Measurements from ENCODE around the gene CEP290.
"Not testable (repeated sequence)": the region's sequence is repeated elsewhere in the genome, so short reads cannot be mapped to it uniquely, and the experiment has no call there.

CEP290 gene

DNA sequence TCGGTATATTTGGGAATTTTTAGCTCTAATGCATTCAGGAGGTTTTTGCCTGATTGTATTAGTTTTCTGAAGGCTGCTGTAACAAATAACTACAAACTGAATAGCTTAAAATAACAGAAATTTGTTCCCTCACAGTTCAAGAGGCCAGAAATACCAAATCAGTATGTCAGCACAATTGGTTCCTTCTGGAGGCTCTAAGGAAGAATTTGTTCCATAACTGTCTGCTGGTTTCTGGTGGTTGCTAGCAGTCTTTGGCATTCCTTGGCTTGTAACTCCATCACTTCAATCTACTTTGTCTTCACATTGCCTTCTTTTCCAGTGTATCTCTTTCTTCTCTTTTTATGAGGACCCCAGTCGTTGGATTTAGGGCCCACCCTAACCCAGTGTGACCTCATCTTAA lies 21.5 kb upstream of the CEP290 start:
- no peak overlapping the region for H3K4me3 ChIP-seq (ENCODE audit: low read length)
- H3K27me3 ChIP-seq (ENCODE audit: insufficient read depth, low read length), result no peaks in the 10 kb centered on the region
- H3K36me3 ChIP-seq (ENCODE audit: insufficient read depth, low read length), result peaks cover 43% of the 10 kb centered on the region
- H2AFZ ChIP-seq (ENCODE audit: low read depth, low read length), result no peak overlapping the region
- H3K9me3 ChIP-seq (ENCODE audit: low read length), result no peaks in the 10 kb centered on the region
- H3K4me1 ChIP-seq (ENCODE audit: insufficient read depth, low read length), result no peaks in the 10 kb centered on the region

DNA sequence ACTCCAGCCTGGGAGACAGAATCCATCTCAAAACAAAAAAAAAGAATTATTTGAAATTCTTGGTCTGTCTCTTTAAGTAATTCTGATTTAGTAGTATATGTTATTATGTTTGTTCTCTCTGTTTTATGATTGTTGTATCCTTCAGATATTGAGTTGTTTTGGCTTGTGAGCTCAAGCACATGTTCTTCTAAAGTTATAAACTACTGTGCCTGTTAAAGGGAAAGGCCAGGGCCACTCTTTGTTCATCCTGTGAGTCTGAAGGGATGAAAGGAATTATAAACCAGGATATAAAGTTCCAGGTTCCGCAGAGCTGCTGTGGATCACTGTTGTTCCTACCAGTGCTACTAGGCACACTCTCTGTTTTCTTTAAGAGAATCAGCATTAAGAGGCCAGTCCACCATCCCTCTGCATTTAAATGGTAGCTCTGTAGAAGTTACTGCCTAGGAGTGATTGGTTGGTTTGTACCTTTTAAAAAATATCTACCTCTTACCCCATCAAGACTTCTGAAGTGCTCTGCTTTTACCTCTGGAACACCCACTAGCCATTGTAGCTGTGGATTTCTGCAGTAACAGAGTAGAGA lies 14.3 kb upstream of the CEP290 start:
- no peaks in the 10 kb centered on the region for H3K9me3 ChIP-seq (ENCODE audit: low read length)
- no peaks in the 10 kb centered on the region for H3K27me3 ChIP-seq (ENCODE audit: insufficient read depth, low read length)
- H3K4me1 ChIP-seq (ENCODE audit: insufficient read depth, low read length), result no peaks in the 10 kb centered on the region
- peaks cover 1% of the 10 kb centered on the region for H3K36me3 ChIP-seq (ENCODE audit: insufficient read depth, low read length)
- no peak overlapping the region for H3K4me3 ChIP-seq (ENCODE audit: low read length)
- H2AFZ ChIP-seq (ENCODE audit: low read depth, low read length), result no peak overlapping the region

DNA sequence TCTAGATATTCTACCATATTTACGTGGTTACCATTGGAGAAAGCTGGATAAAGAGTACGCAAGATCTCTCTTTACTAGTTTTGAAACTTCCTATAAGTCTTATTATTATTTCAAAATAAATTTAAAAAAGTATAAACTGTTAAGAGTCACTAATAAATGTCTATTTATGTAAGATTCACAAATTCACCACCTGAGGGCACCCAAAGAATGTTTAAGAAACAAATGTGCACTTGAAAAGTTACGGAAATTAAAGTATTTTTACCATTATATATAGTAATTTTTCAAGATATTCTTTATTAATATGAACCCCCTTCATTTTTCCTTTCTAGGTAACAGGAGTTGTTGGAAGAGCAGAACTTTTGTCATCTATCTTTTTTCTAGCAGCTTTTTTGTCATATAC lies 12.1 kb upstream of the CEP290 start:
- no peak overlapping the region for H3K4me3 ChIP-seq (ENCODE audit: low read length)
- no peak overlapping the region for H2AFZ ChIP-seq (ENCODE audit: low read depth, low read length)
- H3K4me1 ChIP-seq (ENCODE audit: insufficient read depth, low read length), result no peaks in the 10 kb centered on the region
- H3K9me3 ChIP-seq (ENCODE audit: low read length), result no peaks in the 10 kb centered on the region
- H3K27me3 ChIP-seq (ENCODE audit: insufficient read depth, low read length), result no peaks in the 10 kb centered on the region
- H3K36me3 ChIP-seq (ENCODE audit: insufficient read depth, low read length), result no peaks in the 10 kb centered on the region

DNA sequence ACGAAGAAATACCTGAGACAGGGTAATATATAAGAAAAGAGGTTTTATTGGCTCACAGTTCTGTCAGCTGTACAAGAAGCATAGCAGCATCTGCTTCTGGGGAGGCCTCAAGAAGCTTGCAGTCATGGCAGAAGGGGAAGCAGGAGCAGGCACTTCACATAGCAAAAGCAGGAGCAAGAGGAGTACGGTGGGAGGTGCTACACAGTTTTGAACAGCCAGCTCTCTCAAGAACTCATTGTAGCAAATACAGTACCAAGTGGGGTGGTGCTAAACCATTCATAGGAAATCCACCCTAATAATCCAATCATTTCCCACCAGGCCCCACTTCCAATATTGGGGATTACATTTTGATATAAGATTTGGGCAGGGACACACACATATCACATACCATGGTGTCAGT lies 8.2 kb upstream of the CEP290 start:
- no peak overlapping the region for H2AFZ ChIP-seq (ENCODE audit: low read depth, low read length)
- peaks cover 12% of the 10 kb centered on the region for H3K4me1 ChIP-seq (ENCODE audit: insufficient read depth, low read length)
- no peaks in the 10 kb centered on the region for H3K9me3 ChIP-seq (ENCODE audit: low read length)
- no peaks in the 10 kb centered on the region for H3K27me3 ChIP-seq (ENCODE audit: insufficient read depth, low read length)
- no peak overlapping the region for H3K4me3 ChIP-seq (ENCODE audit: low read length)
- no peaks in the 10 kb centered on the region for H3K36me3 ChIP-seq (ENCODE audit: insufficient read depth, low read length)

DNA sequence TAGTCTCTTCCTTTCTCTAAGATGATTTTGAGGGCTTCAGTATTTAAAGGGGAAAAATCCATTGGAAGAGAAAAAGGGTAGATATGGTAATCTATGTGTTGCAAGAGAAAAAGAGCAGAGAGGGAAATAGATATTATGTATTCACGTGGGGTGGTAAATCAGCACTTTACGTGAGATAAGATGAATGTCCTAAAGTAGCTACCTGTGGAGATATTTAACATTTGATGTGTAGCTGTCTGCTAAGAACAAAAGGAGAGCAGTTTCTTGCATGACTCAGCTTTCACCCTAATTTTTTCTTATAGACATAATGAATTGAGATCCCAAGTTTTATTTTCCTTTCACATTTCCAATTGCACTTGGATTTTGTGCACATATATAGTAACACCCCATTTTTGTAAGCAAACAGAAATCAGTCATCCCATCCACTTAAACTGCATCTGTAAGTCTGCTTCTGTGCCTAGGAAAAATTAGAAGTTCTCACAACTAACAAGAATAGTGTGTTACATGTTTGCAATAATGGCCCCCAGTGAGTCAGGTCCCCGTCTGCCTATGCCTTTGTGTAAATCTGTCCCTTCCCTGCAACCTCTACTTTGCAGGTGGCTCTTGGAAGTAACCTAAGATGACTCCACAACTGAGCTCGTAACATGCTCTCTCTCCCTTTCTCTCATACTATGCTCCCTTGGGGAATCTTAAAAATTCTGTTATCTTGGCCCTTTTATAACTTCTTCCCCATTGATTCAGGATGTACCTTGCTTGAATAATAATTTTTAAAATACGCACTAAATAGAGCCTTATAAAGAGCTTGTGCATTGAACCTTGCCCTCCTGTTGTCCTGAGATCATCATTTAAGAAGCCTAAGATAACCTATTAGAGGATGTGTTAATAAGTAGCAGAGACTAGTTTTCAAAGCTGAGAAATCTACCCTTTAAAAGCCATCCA lies 3.9 kb upstream of the CEP290 start:
- no peak overlapping the region for H3K4me3 ChIP-seq (ENCODE audit: low read length)
- no peaks in the 10 kb centered on the region for H3K36me3 ChIP-seq (ENCODE audit: insufficient read depth, low read length)
- no peaks in the 10 kb centered on the region for H3K27me3 ChIP-seq (ENCODE audit: insufficient read depth, low read length)
- no peak overlapping the region for H2AFZ ChIP-seq (ENCODE audit: low read depth, low read length)
- peaks cover 39% of the 10 kb centered on the region for H3K4me1 ChIP-seq (ENCODE audit: insufficient read depth, low read length)
- no peaks in the 10 kb centered on the region for H3K9me3 ChIP-seq (ENCODE audit: low read length)

DNA sequence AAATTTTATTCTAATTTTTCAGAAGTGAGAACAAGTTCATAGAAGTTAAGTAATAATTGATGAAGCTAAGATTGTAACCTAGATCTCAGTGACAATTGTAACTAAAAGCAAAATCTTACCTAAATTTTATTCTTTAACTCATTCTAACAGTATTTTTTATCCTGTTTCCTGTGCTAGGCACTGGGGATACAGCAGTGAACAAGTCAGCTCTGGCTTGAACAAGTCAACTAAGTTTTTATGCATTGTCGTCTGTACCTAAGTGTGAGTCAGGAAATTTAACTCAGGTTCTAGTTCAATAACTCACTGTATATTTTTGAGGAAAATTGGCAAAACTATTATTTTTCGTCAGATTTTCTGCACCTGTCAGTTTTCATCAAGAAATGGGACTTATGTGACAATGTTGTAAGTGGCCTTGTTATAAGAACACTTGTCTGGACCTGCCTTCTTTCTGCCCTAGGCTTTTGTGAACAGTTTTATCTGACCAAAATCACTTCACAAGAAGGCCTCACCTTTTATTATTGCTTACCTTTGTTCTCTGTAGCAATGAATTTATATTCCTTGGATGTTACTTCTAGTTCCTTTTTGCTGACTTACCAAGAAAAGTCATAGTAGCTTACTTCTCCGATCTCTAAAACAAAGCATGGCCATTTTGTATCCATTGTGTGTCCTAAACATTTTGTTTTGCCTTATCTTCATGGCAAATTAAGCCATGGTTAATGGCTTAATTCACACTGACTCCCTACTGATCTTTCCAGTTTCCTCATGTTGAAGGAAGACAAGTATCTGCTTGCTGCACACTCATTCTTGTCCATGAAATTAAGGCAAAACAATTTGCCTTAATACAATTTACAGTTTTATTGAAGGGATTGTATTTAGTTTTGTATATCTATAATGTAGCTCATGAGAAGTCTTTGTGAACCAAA lies 2.9 kb upstream of the CEP290 start:
- H3K4me1 ChIP-seq (ENCODE audit: insufficient read depth, low read length), result peaks cover 39% of the 10 kb centered on the region
- H2AFZ ChIP-seq (ENCODE audit: low read depth, low read length), result no peak overlapping the region
- no peaks in the 10 kb centered on the region for H3K27me3 ChIP-seq (ENCODE audit: insufficient read depth, low read length)
- no peak overlapping the region for H3K4me3 ChIP-seq (ENCODE audit: low read length)
- peaks cover 4% of the 10 kb centered on the region for H3K36me3 ChIP-seq (ENCODE audit: insufficient read depth, low read length)
- no peaks in the 10 kb centered on the region for H3K9me3 ChIP-seq (ENCODE audit: low read length)

DNA sequence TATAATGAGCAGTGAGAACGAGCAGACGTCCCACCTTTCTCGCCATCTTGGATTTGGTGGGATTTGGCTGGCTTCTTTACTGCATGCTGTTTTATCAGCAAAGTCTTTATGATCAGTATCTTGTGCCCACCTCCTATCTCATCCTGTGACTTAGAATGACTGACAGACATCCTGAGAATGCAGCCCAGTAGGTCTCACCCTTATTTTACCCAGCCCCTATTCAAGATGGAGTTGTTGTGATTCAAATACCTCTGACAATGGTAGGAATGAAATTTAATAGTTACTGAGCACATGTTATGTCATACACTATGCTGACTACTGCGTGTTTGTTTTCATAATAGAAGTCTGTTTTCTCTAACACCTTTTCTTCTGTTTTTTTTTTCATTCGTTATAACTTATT lies 2.1 kb upstream of the CEP290 start:
- no peaks in the 10 kb centered on the region for H3K9me3 ChIP-seq (ENCODE audit: low read length)
- H3K27me3 ChIP-seq (ENCODE audit: insufficient read depth, low read length), result no peaks in the 10 kb centered on the region
- peaks cover 39% of the 10 kb centered on the region for H3K4me1 ChIP-seq (ENCODE audit: insufficient read depth, low read length)
- peak overlapping the region; percentile 88 for H3K4me3 ChIP-seq (ENCODE audit: low read length)
- H3K36me3 ChIP-seq (ENCODE audit: insufficient read depth, low read length), result peaks cover 6% of the 10 kb centered on the region
- H2AFZ ChIP-seq (ENCODE audit: low read depth, low read length), result no peak overlapping the region

DNA sequence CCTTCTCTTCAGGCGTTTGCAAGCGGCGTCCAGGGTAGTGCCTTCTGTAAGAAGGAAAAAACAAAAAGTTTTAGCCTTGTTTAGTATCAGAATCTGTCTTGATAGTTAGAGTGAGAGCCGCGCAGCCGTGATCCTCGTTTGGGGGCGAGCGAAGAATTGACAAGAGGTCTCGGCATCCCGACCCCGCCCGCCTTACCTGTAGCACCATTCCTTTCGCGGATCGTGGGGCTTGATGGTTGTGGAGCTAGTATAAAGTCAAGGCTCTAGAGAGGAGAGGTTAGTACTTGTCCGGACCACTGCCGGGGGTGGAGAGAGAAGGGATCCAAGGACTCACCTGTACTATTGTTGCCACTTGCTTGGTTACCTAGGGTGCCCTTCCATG lies 713 bp upstream of the CEP290 start:
- peaks cover 10% of the 10 kb centered on the region for H3K36me3 ChIP-seq (ENCODE audit: insufficient read depth, low read length)
- no peaks in the 10 kb centered on the region for H3K9me3 ChIP-seq (ENCODE audit: low read length)
- H3K27me3 ChIP-seq (ENCODE audit: insufficient read depth, low read length), result no peaks in the 10 kb centered on the region
- H2AFZ ChIP-seq (ENCODE audit: low read depth, low read length), result peak overlapping the region; percentile 66
- H3K4me3 ChIP-seq (ENCODE audit: low read length), result peak overlapping the region; percentile 88
- H3K4me1 ChIP-seq (ENCODE audit: insufficient read depth, low read length), result peaks cover 39% of the 10 kb centered on the region

DNA sequence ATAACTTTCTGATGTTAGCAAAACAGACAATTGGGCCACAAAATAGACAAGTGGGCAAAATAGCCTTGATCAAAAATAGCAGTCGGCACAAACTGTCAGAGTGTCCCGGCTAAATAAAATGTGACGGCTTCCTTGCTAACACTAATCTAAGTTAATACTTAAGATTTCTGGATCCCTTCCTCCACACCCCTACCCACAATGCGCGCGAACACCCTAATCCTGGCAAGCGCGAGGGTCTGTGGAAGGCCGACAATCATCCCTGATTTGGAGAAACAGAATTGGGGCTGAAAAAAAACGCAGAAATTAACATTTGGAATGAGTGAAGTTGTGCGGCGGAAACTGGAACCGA lies 489 bp downstream of the CEP290 start:
- peaks cover 17% of the 10 kb centered on the region for H3K36me3 ChIP-seq (ENCODE audit: insufficient read depth, low read length)
- peaks cover 39% of the 10 kb centered on the region for H3K4me1 ChIP-seq (ENCODE audit: insufficient read depth, low read length)
- H3K27me3 ChIP-seq (ENCODE audit: insufficient read depth, low read length), result no peaks in the 10 kb centered on the region
- H3K9me3 ChIP-seq (ENCODE audit: low read length), result no peaks in the 10 kb centered on the region
- H2AFZ ChIP-seq (ENCODE audit: low read depth, low read length), result peak overlapping the region; percentile 87
- H3K4me3 ChIP-seq (ENCODE audit: low read length), result peak overlapping the region; percentile 88

DNA sequence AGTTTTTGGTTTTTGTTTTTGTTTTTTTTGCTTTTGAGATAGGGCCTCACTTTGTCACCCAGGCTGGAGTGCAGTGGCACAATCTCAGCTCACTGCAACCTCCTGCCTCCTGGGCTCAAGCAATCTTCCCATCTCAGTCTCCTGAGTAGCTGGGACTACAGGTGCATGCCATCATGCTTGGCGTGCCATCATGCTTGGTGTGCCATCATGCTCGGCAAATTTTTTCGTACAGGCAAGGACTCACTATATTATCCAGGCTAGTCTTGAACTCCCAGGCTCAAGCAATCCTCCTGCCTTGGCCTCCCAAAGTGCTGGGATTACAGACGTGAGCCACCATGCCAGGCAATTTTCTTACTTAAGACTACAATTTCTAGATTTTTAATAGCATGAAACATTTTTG lies 2.2 kb downstream of the CEP290 start:
- H3K4me1 ChIP-seq (ENCODE audit: insufficient read depth, low read length), result peaks cover 23% of the 10 kb centered on the region
- not testable (repeated sequence) for H3K27me3 ChIP-seq (ENCODE audit: insufficient read depth, low read length); H3K4me3 ChIP-seq (ENCODE audit: low read length); H3K9me3 ChIP-seq (ENCODE audit: low read length); H2AFZ ChIP-seq (ENCODE audit: low read depth, low read length)
- peaks cover 26% of the 10 kb centered on the region for H3K36me3 ChIP-seq (ENCODE audit: insufficient read depth, low read length)

DNA sequence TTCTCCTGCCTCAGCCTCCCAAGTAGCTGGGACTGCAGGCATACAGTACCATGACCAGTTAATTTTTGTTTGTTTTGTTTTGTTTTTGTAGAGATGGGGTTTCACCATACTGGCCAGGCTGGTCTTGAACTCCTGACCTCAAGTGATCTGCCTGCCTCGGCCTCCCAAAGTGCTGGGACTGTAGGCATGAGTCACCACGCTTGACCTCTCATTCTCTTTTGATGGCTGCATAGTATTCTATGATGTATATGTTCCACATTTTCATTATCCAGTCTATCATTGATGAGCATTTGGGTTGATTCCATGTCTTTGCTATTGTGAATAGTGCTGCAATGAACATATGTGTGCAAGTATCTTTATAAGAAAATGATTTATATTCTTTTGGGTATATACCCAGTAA lies 8.7 kb downstream of the CEP290 start:
- not testable (repeated sequence) for H3K4me1 ChIP-seq (ENCODE audit: insufficient read depth, low read length); H3K9me3 ChIP-seq (ENCODE audit: low read length); H3K27me3 ChIP-seq (ENCODE audit: insufficient read depth, low read length); H3K4me3 ChIP-seq (ENCODE audit: low read length); H2AFZ ChIP-seq (ENCODE audit: low read depth, low read length)
- peaks cover 37% of the 10 kb centered on the region for H3K36me3 ChIP-seq (ENCODE audit: insufficient read depth, low read length)

DNA sequence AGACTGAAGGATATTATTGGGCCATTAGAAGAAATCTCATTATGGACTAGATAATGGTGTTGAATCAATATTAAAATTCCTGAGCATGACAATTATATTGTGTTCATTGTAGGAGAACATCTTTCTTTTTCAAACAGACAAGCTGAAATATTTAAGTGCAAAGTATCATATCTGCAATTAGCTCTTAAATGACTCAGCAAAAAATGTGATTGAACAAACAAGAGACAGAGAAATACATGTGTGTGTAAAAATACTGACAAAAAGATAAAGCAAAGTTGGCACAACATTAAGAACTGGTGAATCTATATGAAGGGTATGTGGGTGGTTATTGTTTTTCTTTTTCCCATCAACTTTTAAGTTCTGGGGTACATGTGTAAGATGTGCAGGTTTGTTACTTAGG lies 9.5 kb downstream of the CEP290 start:
- Histone ChIP-seq H3K27me3 (ENCODE audit: insufficient read depth, low read length) (no peaks in the 10 kb centered on the region), H3K4me3 (ENCODE audit: low read length) (no peak overlapping the region), H3K9me3 (ENCODE audit: low read length) (no peaks in the 10 kb centered on the region), H3K4me1 (ENCODE audit: insufficient read depth, low read length) (no peaks in the 10 kb centered on the region), H2AFZ (ENCODE audit: low read depth, low read length) (no peak overlapping the region), H3K36me3 (ENCODE audit: insufficient read depth, low read length) (peaks cover 44% of the 10 kb centered on the region)

DNA sequence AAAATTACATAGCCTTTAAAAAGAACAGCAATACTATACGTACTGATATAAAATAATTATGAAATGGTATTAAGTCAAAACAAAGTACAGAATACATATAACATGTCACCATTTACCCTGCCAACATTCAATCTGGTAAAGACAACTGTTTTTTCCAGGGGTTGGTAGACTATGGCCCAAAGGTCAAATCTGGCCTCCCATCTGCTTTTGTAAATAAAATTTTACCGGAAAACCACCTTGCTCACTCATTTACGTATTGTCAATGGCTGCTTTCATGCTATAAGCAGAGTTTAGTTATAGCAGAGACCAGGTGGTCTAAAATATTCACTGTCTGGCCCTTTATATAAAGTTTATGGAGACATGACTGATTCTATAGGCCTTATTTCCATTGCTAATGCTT lies 14.0 kb downstream of the CEP290 start:
- H3K36me3 ChIP-seq (ENCODE audit: insufficient read depth, low read length), result peaks cover 39% of the 10 kb centered on the region

More for the DNA sequence above, 14.0 kb downstream of the CEP290 start:
- Histone ChIP-seq H3K27me3 (ENCODE audit: insufficient read depth, low read length) (no peaks in the 10 kb centered on the region), H3K4me1 (ENCODE audit: insufficient read depth, low read length) (no peaks in the 10 kb centered on the region), H2AFZ (ENCODE audit: low read depth, low read length) (no peak overlapping the region), H3K4me3 (ENCODE audit: low read length) (no peak overlapping the region), H3K9me3 (ENCODE audit: low read length) (no peaks in the 10 kb centered on the region)
